ENCODE measurements around the gene ABHD1. TPM values are rescaled to one million over a fixed set of nuclear protein-coding genes. Genes with fewer than 3 reads are reported as not detected.
"Not testable (repeated sequence)": the region's sequence is repeated elsewhere in the genome, so short reads cannot be mapped to it uniquely, and the experiment has no call there.

Gene ABHD1
- total RNA-seq, 1 donor from 2014 or later = not detected

DNA sequence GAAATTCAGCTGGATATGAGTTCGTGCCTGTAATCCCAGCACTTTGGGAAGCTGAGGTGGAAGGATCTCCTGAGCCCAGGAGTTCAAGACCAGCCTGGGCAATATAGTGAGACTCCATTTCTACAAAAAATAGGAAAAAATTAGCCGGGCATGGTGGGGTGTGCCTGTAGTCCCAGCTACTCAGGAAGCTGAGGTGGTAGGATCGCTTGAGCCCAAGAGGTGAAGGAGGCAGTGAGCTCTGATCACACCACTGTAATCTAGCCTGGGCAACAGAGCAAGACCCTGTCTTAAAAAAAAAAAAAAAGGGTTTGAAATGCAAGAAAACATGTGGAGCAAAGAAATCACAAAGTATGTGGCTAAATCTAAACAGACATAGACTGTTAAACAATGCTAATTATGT, 14.5 kb upstream of the ABHD1 start:
- no peak for DNase-seq (ENCODE audit: low spot score)

DNA sequence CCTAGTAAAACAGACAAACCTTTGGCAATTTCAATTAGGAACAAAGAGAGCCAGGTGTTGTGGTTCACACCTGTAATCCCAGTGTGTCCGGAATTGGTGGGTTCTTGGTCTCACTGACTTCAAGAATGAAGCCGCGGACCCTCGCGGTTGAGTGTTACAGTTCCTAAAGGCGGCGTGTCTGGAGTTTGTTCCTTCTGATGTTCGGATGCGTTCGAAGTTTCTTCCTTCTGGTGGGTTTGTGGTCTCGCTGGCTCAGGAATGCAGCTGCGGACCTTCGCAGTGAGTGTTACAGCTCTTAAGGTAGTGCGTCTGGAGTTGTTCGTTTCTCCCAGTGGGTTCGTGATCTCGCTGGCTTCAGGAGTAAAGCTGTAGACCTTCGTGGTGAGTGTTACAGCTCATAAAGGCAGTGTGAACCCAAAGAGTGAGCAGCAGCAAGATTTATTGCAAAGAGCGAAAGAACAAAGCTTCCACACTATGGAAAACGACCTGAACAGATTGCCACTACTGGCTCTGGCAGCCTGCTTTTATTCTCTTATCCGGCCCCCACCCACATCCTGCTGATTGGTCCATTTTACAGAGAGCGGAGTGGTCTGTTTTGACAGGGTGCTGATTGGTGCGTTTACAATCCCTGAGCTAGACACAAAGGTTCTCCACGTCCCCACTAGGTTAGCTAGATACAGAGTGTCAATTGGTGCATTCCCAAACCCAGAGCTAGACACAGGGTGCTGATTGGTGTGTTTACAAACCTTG, 12.8 kb upstream of the ABHD1 start:
- DNase-seq (ENCODE audit: low spot score) = not testable (repeated sequence)

DNA sequence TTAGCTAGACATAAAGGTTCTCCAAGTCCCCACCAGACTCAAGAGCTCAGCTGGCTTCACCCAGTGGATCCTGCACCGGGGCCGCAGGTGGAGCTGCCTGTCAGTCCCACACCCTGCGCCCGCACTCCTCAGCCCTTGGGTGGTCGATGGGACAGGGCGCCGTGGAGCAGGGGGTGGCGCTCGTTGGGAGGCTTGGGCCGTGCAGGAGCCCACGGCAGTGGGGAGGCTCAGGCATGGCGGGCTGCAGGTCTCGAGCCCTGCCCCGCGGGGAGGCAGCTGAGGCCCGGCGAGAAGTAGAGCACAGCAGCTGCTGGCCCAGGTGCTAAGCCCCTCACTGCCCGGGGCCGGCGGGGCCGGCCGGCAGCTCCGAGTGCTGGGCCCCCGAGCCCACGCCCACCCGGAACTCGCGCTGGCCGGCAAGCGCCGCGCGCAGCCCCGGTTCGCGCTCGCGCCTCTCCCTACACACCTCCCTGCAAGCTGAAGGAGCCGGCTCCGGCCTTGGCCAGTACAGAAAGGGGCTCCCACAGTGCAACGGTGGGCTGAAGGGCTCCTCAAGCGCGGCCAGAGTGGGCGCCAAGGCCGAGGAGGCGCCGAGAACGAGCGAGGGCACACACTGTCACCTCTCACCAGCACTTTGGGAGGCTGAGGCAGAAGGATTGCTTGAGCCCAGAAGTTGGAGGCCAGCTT, 12.1 kb upstream of the ABHD1 start:
- not testable (repeated sequence) for DNase-seq (ENCODE audit: low spot score)

DNA sequence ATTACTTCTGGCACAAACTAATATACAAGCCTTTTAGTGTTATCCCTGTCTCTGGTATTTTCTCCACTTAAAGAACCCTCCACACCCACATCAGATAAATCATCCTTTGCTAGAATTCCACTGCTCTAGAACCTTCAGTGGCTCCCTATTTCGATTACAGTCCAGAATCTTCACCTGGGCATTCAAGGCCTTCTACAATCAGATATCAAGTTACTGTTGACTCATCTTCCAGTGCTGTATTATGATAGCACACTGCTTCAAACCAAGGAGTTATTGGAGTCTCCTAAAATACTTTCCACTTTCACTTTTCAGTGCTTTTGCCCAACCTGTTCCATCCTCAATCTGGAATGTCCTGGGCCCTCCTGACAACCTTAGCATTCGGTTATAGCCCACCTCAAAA, 8.1 kb upstream of the ABHD1 start:
- DNase-seq (ENCODE audit: low spot score) = no peak

DNA sequence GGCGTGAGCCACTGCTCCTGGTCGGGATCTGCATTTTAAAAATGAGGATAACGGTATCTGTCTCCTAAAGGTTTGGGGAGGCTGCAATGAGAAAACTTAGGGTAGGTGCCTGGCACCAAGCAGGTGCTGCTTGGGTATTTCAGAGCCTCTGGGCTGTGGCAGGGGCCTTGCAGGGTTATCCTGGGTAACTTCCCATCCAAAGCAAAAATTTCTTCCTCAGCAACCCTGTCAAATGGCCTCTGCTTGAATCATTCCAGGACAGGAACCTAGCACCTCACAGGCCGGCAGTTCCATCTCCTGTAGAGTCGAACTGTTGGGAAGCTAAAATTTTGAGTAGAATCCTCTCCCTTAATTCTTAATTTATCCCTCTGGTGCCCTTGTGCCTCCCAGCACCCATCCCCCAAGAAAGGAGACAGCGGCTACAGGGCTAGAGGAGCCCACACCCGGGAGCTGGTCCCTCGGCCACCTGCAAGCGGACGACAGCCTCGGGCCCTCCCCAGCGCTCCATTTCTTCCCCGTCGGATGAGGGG, 5.6 kb upstream of the ABHD1 start:
- no peak for DNase-seq (ENCODE audit: low spot score)

DNA sequence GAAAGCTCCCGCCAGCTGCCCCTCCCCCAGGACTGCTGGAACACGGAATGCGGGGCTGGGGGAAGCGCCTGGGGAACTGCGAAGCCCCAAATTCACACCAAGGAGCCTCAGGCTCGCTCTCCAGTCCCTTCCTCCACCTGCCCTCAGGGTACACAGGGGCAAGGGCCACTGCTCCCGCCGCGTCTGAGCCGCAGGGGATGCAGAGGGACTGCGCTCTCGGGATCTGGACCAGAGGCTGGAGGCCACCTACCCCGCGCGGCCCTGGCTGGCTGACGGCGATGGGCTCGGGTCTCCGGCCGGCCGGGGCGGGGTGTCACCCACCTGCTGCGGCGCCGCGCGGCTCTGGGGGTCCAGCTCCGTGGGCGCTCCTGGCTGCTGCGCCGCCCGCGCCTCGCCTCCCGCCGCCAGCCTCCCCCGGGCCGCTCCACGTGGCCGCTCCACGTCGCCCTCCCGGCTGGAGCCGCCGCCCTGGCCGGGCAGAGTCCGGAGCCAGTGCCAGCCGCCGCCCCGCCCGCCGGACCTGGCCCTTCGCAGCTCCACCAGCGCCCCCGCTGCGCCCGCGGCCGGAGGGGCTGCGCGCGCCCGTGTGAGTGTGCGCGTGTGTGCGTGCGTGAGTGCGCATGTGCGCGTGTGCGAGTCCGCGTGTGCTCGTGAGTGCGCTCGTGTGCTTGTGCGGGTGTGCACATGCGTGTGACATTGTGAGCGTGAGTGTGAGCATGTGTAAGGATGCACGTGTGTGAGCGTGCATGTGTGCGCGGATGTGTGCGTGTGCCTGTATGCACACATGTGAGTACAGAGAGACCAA, 4.9 kb upstream of the ABHD1 start, which contains the start of gene CGREF1:
CGREF1 (minus strand) TSS at position 604 of the 805 bp plus-strand sequence. CDS start 14,762 bp downstream, outside the sequence.
- no peak for DNase-seq (ENCODE audit: low spot score)

DNA sequence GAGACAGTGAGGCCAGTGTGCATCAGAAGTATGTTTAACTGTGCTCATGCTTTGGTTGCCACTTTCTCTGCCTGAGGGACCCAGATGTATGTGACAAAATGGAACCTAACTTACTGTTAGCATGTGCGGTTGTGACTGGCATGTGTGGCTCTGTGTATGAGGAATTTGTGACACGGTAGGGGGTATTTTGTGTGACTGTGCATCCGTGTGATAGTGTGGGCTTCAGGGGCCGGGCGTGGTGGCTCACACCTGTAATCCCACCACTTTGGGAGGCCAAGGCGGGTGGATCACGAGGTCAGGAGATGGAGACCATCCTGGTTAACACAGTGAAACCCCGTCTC, 4.3 kb upstream of the ABHD1 start:
- not testable (repeated sequence) for DNase-seq (ENCODE audit: low spot score)

DNA sequence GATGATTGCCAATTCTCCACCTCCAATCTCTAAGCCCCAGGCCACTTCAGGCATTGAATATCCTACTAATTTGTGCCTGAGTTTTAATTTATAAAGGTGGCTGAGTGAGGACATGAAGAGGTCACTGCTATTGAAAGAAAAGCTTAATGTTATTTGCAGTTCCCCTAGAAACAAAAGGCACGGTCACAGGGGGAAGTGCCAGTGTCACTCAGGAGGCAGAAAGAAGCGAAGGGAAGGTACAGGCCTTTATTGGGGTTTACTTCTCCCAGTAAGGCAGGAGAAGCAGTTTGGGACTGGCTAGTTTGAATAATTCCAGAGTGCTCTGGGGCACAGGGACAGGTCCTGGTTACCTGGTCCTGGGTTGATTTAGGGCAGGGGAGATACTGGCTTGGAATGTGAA, 1.7 kb upstream of the ABHD1 start:
- DNase-seq (ENCODE audit: low spot score) = no peak

DNA sequence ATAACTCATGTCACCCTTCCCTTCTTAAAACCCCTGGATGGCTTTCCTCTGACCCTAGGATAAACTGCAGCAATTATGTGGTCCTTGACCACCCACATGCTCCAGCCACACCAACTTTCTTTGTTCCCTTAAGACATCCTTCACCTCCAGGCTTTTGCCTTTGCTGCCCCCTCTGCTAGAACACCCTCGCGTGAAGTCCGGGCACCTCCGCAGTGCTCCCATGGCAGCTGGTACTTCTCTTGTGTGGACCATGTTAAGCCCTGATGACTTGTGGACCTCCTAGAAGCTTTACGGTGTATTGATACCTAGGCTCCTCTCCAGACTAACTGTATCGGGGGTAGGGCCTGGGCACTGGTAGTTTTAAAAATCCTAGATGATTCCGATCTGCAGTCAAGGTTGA, 824 bp upstream of the ABHD1 start:
- DNase-seq (ENCODE audit: low spot score) = no peak

DNA sequence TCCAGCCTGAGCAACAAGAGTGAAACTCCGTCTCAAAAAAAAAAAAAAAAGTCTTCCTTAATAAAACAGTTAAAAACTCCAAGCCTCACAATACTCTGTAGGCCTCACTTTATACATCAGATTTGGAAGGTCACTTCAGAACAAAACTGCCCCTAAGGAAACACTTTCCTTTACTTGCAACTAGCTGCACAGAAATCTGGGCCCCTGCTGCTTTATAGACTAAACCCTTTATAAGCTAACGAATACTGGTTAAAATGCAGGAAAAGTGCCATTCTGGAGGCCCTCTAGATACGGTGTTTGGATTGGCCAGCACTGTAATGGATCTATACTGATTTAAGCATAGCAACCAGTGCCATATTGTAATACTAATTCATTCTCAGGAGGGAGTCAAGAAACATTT, 1.5 kb downstream of the ABHD1 start:
- DNase-seq (ENCODE audit: low spot score) = no peak

DNA sequence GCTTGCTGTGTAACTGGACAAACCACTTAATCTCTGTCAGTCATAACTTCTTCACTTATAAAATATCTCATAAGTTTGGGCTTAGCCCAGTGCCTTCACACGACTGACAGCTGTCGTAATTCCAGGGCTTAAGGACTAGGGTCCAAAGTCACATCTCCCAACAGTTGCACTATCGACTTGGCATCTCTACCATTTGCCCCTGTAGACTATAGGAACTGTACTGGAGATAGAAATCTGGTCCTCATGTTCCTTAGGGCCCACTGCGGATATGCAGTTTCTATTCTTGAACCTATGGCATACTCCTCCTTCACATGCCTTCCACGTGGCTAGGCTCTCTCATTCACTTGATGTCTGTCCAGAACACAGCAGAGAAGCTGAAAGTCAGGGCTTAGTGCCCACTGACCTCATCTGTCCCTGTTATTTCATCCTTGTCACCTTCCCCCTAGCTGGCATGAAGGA, 2.7 kb downstream of the ABHD1 start:
- DNase-seq (ENCODE audit: low spot score) = no peak

DNA sequence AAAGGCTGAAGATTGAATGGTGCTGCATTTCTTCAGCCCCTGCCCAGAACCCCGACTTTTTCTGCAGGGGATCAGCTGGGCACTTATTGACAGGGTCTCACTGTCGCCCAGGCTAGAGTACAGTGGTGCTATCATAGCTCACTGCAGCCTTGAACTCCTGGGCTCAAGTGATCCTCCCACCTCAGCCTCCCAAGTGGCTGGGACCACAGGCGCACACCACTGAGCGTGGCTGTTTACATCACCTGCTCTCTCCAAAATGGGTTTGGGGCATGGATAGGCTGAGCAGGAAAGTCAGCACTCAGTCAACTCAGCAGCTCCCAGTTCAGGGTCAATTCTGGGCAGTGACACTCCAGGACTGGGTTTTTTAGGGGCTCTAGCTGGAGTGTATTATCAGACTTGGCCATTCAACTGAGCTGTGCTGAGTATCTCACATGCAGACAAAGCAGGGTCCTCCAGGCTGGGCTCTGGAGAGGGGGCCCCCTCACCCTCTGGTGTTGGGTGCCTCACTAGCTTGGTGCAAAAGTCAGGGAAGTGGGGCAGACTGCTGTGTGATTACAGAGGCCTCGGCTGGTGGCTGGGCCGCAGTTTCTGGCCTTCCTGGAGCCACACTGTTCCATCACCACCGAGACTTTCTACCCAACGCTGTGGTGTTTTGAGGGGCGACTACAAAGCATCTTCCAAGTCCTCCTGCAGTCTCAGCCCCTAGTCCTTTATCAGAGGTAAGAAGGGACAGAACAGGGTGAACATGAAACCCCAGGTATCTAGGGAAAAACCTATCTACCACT, 4.5 kb downstream of the ABHD1 start:
- DNase-seq (ENCODE audit: low spot score) = no peak

DNA sequence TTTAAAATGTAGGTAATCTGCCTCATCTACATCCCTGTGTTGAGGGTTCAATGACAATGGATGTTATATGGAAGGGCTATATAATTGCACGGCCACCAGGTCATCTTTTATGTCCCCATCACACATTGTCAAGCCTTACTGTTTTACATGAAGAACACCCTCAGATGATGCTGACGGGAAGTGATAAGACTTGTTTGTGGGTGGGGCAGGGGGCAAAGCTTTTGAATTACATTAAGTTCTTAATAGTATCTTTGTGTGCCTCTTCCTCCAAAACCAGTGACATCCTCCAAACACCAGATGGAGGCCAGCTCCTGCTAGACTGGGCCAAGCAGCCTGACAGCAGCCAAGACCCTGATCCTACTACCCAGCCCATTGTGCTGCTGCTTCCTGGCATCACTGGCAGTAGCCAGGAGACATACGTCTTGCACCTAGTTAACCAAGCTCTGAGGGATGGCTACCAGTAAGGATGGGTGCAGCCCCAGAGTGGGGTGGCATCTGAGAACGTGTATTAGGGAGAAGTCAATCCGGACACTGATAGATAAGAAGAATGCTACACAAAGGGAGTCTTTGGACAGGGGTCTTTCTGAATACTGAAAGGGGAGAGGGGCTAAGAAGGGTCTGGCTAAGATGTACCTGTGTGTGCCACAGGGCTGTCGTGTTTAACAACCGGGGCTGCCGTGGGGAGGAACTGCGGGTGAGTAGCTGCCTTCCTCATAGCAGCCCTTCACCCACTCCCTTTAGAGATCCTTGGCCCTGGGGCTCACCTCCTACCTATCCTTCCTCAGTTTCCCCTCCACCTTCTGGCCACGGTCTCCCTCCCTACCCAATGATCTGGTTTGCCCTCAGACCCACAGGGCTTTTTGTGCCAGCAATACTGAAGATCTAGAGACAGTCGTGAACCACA, 5.3 kb downstream of the ABHD1 start:
- no peak for DNase-seq (ENCODE audit: low spot score)

DNA sequence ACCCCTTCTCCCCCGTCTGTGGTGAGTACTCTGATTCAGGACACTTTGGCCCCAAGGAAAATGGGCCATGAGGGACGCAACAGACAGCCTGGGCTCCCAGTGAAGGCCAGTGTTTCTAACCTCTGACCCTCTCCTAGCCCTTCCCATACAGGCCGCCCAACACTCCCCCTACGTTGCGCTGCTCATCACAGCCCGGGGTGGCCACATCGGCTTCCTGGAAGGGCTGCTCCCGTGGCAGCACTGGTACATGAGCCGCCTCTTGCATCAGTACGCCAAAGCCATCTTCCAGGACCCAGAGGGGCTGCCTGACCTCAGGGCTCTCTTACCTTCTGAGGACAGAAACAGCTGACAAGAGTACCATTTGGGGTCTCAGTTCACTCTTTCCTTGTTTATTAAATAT, 6.8 kb downstream of the ABHD1 start:
- DNase-seq (ENCODE audit: low spot score) = no peak

DNA sequence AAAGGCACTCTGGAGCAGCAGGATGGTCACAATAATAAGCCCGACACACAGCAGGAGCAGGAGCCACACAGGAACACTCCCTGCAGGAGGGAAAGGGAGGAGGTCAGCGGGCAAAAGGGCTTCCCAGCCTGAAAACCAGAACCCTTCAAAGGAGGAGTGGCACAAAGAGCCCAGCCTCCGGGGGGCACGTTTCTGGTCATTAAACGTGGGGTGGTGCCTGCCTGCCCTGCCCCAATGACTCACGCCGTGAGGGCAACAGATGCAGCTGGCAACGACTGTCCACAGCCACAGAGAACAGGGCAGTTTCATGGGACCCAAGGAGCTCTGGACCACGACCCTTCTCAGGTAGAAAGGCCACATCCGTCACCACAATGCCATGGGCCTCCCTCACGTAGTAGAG, 7.8 kb downstream of the ABHD1 start:
- no peak for DNase-seq (ENCODE audit: low spot score)

DNA sequence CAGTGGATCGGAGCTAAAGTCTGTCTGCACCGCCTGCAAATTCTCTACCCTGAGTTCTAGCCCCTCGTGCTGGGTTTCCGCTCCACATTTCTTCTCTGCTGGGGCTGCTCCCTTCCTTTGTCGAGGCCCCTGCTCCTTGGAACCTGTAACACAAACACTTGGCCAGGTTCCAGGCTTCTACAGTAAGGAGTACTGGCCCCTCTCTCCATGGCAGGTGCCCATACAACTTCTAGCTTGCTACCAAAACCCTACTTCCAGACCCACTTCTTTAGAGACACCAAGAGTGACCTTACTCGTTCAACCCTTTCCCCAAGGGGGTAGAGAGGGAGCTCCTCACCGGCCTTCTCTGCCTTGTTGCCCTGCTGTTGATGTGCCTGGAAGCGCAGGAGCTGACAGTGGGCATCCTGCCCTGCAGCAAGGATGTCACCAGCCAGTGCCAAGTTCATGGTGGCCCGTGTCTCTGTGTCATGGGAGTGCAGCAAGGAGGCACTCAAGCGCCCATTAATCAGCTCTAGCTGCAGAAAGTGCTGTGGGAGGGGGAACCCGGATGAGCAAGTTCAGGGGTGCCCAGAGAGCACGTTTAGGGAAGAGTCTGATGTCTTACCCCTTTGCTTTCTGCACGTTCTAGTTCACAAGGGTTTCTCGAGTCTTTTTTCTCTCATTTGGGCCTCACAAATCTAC, 9.7 kb downstream of the ABHD1 start:
- DNase-seq (ENCODE audit: low spot score) = no peak

DNA sequence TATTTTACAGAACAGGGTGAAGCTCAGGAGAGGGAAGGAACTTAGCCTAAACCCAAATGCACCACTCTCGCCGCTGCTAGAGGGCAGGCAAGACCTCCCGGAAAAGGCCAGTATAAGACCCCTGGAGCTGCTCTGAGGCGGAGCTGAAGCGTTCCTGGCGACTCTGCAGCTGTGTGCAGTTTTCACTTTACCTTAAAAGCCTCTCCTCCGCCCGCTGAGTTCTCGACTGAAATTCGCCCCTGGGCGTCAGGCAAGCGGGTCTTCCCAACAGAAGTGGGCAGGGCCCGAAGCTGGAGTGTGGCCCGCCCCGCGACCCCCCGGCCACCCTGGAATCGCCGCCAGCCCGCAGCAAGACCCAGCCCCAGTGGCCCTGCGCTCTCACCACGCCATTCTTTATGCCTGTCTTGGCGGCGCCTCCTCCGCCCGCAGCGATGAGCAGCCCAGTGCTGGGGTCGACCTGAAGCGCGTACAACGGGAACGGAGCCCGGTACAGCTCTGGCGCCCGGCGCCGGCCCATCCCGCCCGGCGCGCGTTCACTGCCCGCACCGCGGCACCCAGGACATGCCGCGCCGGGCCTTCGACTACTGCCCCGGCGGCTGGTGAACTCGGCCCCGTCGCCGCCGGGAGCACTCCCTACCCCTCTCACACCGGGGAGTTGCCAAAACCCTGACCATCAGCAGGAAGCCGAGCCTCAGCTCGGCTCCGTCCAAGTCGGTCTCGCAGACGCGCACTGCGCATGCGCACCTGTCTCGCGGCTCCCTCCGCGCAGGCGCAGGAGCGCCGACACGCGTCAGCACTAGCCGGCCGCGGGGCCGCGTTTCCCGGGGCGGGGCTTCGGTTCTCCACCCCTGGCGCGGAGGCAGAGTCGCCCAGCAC, 10.5 kb downstream of the ABHD1 start, which contains the start of gene PREB:
PREB (minus strand) TSS at position 732 of the 876 bp plus-strand sequence; CDS start at position 517, 215 bp downstream.
- peak; percentile 100 for DNase-seq (ENCODE audit: low spot score)
